GM21529 (cell line): ENCODE results near the gene CACNB4.

Experiments
- ATAC-seq: cut with Tn5 transposase; IDR thresholded peaks from one replicate; pipeline ENCODE4 v1.9.1; 2021; ENCODE audit not compliant: unreplicated experiment

CACNB4 gene

DNA sequence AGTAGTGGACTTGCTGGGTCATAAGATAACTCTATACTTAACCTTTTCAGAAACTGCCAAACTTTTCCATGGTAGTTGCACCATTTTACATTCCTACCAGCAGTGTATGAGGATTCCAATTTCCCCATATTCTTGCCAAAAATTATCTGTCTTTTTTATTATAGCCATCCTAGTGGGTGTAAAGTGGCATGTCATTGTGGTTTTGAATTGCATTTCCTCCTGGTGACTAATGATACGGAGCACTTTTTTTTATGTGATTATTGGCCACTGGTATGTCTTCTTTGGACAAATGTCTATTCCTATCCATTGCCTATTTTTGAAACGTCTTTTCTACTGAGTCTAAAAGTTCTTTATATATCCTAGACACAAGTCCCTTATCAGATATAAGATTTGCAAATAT is 44.3 kb downstream of the CACNB4 start:
- ATAC-seq: no peak

DNA sequence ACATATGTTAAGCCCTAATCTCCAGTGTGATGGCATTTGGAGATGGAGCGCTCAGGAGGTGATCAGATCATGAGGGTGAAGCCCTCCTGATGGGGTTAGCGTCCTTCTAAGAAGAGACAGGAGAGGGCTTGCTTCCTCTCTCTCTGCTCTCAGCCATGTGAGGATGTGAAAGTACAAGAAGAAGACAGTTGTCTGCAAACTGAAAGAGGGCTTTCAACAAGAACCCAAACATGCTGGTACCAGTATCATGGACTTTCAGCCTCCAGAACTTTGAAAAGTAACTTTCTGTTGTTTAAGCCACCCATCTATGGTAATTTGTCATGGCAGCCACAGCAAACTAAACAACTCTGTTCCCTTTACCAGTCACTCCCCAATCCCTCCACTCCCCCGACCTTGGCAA is 47.4 kb downstream of the CACNB4 start:
- ATAC-seq: peak; percentile 29

- no peak for ATAC-seq
Observed at GRCh38 chr2:152050915-152051314, 47.9 kb downstream of the CACNB4 start.

GRCh38 chr2:152050341-152050740 is 48.5 kb downstream of the CACNB4 start:
- no peak for ATAC-seq

GRCh38 chr2:152049541-152049940 is 49.3 kb downstream of the CACNB4 start:
- ATAC-seq: no peak

DNA sequence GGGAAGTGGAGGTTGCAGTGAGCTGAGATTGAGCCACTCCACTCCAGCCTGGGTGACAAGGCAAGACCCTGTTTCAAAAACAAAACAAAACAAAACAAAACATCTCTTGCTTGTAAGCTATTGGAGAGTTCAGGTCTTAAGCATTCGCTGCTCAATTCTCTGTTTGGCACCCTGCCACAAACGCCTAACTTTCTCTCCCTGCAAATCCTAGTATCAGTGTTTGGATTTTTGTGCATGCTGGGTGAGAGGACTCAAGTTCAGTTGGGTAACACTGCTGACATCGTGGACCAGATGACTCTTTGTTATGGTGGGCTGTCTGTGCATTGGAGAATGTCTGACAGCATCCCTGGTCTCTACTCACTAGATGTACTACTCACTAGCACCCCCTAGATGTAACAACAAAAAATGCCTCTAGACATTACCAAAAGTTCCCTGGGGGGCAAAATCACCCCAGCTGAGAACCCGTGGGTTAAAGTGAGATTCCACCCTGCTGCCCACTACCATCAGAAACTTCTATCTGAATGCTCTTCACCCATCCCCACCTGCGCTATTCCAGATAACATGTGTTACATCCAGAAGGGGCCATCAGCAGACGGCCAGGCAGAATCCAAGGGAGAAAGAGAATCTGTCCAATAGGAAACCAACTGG is 50.9 kb downstream of the CACNB4 start:
- ATAC-seq: no peak

GRCh38 chr2:152046940-152047339 is 51.9 kb downstream of the CACNB4 start:
- peak; percentile 80 for ATAC-seq

DNA sequence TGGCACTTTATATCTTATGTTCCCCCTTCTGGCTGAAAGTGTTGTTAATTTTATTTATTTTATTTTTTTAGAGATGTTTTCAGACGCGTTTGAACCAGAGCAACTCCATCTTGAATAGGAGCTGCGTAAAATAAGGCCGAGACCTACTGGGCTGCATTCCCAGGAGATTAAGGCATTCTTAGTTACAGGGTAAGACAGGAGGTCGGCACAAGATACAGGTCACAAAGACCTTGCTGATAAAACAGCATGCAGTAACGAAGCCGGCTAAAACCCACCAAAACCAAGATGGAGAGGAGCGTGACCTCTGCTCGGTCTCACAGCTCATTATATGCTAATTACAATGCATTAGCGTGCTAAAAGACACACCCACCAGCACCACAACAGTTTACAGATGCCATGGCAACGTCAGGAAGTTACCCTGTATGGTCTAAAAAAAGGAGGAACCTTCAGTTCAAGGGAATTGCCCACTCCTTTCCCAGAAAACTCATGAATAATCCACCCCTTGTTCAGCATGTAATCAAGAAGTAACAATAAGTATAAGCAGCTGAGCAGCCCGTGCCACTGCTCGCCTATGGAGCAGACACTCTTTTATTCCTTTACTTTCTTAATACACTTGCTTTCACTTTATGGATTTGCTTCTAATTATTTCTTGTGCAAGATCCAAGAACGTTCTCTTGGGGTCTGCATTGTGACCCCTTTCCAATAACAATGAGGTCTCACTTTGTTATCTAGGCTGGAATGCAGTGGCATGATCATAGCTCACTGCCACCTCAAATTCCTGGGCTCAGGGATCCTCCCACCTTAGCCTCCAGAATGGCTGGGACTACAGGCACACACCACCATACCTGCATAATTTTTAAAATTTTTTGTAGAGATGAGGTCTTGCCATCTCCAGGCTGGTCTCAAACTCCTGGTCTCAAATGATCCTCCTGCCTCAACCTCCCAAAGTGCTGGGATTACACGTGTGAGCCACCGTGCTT is 55.9 kb downstream of the CACNB4 start:
- ATAC-seq: no peak

GRCh38 chr2:152038441-152038958 is 60.3 kb downstream of the CACNB4 start:
- no peak for ATAC-seq

DNA sequence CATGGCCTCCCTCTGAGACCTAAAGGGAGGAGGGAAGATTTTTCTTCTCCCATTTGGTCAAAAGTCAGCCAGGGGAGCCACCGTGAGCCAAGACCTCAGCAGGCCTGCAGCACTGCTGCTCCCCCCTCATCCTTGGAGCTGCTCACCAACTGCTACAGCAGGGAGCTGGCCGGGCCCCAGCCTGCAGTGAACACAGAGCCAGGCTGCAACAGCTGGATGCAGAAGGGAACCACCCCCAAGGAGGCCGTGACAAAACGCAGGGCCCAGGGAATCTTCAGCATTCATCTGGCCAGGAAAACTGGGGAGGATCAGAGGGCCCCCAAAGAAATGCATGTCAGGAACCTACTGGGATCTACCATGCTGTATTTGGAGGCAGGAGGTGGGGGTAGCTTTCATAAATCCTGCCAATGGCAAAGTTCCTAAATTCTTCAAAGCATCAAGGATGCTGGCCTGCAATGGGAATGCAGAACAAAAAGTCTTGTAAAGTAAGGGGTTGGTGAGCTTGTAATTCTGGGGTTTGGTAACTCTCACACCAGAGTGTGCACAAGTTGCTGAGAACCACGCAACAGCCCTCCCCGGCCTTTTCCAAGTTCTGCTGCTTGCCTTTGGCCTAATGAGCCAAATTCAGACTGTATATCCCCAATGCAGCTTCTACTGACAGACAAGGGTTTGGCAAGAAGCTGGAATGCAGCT is 61.0 kb downstream of the CACNB4 start:
- ATAC-seq: no peak

DNA sequence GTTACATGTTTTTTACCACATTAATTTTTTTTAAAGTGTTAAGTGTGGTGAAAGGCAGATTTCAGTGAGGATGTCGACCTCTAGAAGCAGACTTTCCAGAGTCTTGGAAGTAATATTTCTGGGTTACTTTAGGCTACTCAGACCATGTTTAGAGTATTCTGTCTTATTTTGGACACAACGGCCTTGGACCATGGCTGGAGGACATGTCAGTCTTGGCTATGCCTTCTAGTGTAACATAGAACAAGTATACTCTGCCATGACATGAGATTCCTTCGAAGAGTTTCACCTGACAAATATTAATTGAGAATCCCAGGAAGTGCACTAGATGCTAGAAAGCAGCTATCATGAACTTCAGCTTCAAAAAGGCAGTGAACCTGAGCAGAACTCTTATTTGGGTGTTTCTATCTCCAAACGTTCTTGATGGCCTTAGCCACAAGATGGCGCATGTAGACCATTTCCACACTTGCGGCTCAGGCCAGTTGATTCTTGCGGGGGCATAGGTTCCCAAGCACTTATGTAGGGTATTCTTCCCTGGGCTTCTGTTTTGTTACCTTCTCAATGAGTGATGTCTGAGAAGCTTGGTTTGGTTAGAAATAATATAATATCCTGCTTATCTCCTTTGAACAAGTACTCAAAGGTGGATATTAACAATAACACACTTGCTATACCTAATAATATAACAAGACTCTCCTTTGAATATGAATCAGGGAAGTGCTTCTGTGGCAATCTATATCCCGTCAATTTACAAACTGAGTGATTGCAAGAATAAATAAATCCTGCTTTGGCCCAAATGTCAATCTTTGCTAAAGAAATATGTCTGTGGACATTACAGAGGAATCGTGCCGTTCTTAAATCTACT is 62.0 kb downstream of the CACNB4 start:
- ATAC-seq: peak; percentile 94

DNA sequence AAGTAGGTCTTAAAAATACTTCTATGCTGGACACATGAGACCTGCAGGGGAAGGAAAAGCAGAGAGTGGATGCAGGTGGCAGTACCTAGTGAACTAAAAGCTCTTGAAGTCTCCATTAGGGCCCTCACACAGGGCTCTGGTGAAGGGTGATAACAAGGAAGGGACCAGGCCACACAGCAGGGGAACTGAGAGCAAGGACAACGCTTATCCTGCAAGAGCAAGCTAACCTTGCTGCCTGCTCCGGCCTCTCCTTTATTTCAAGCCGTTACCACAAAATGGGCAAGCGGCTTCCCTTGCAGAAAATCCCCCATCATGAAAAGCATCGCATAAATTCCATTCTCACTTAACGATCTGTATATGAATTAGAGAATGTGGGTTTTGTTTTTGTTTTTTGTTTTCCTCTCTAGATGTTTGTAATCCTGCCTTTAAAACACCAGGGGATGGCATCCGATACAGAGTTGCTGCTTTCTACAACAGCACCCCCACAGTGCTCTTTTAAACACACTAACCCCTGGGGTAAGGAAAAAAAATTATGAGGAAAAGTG is 64.5 kb downstream of the CACNB4 start:
- no peak for ATAC-seq

- no peak for ATAC-seq
Observed at GRCh38 chr2:152033011-152033925, 65.6 kb downstream of the CACNB4 start.

- peak; percentile 5 for ATAC-seq
Observed at GRCh38 chr2:152031747-152032306, 67.0 kb downstream of the CACNB4 start.

DNA sequence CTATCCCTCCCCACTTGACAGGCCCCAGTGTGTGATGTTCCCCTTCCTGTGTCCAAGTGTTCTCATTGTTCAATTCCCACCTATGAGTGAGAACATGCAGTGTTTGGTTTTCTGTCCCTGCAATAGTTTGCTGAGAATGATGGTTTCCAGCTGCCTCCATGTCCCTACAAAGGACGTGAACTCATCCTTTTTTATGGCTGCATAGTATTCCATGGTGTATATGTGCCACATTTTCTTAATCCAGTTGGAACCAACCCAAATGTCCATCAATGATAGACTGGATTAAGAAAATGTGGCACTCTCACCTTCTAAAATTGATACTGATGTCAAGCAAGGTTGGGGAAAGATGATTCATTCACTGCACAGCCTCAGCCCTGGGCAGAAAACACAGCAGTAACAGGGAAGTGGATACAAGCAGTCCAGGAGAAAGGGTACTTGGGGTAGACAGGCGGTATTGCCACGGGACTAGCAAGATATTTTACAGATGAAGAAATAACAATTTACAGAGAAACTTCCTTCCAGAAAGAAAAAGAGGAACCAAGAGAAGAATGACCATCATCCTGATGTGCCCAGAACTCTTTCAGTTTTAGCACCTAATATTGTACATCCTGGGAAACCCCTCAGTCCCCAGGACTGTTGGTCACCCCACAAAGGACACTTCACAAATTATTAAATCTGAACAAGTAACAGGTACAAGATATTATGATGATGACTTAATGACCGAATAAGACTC is 68.1 kb downstream of the CACNB4 start:
- peak; percentile 52 for ATAC-seq

- ATAC-seq: peak; percentile 30
Observed at GRCh38 chr2:152028182-152028862, 70.5 kb downstream of the CACNB4 start.

DNA sequence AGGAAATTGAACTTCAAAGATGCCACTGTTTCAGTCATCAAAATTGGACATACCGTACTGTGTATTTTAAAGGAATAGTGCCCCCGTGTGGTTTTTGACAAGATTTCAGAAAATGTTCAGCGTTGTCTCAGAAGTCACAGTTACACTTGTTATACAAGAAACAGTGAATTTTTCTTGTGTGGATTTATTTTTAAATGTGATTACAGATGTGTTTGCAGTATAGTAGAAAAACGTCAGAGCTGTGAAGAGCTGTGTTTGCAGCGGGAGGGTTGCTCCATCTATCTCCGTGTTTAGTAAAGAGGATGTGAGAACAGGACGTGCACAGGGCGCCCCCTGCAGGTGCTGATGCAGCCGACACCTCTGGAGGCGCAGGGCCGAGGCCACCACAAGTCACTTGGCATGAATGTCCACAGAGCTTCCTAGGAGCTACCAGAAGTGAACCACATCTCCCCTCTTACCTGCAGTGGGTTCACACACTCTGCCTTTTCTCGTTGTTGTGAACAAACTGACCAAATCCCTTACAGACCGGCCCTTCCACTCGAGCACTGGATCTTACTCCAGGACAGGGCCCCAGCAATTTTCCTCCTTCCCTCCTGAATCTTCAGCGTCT is 73.1 kb downstream of the CACNB4 start:
- ATAC-seq: peak; percentile 88
